A204.1 (cell line): ENCODE results near the gene CNGA2.

ENCODE experiments used
- FAIRE-seq: peaks from 2 replicates; lab custom pipeline; 2012; peaks lifted over from hg19 to GRCh38; lab: Jason Lieb, UNC

CNGA2 gene

DNA sequence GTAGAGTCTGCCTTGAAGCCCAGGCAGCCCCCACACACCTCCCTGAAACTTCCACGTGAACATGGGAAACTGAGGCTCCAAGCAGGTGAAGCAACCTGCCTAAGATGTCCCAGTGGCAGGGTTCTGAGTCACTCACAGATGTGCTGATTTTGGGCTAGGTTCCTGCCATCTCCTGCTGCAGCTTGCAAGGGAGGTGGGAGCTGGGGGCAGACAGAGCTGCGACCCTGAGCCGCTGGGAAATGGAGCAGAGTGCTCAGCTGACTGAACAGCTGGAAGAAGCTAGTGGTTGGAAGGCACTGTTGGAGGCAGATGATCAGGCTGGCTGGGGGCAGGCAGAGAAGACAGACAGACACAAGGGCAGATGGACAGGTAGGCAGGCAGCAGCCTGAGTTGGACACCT is 22.3 kb upstream of the CNGA2 start:
- no peak for FAIRE-seq

- no peak for FAIRE-seq
Measured at GRCh38 chrX:151713849-151714248, 20.7 kb upstream of the CNGA2 start.

DNA sequence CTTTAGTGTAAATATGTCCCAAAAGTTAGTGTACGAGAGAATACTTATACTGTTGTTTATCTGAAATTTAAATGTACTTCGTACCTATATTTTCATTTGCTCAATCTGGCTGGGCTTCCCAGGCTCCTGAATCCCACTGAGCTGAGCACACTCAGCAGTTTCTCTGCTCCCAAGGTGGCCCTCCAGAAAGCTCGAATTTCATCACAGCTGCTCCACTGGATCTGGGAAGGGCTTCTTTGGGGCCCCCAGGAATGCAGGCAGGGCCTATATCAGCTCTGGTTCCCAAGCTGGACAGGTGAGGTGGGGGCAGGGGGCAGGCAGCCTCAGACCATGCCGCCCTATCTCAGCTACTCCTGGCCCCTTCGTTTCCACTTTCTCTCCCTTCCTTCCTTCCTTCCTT is 20.2 kb upstream of the CNGA2 start:
- no peak for FAIRE-seq

- FAIRE-seq: no peak
Measured at GRCh38 chrX:151715752-151716151, 18.8 kb upstream of the CNGA2 start, which contains the start of gene FATE1. Gene FATE1 (plus strand): TSS chrX:151716035. CDS start chrX:151716120, 85 bp downstream.

- FAIRE-seq: no peak
Measured at GRCh38 chrX:151722241-151722846, 12.2 kb upstream of the CNGA2 start.

DNA sequence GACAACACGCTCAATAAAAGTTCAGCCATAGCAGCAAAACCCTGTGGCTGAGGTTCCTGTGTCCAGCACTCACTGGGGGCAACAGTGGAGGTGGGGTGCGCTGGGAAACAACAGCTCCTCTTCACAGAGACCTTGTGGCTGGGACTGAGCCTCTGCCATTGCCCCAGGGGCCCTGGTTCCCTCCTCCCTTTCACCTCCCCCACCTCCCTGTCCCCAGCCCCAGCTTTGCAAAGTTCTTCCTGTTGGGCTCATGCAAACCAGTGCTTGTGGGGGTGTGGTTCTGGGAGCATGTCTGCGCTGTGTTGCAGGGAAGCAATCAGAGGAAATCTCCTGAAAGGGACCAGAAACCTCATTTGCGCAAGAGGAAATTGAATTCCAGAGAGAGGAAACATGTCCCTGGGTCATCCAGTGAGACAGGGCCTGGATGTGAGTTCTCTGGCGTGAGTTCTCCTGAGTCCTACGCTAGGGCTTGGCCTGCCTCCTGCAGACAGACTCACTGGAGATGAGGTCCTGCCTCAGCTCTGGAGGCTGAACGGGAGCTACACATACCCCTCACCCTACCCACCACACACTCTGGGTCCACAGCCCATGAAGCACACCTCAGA is 11.3 kb upstream of the CNGA2 start:
- FAIRE-seq: no peak

DNA sequence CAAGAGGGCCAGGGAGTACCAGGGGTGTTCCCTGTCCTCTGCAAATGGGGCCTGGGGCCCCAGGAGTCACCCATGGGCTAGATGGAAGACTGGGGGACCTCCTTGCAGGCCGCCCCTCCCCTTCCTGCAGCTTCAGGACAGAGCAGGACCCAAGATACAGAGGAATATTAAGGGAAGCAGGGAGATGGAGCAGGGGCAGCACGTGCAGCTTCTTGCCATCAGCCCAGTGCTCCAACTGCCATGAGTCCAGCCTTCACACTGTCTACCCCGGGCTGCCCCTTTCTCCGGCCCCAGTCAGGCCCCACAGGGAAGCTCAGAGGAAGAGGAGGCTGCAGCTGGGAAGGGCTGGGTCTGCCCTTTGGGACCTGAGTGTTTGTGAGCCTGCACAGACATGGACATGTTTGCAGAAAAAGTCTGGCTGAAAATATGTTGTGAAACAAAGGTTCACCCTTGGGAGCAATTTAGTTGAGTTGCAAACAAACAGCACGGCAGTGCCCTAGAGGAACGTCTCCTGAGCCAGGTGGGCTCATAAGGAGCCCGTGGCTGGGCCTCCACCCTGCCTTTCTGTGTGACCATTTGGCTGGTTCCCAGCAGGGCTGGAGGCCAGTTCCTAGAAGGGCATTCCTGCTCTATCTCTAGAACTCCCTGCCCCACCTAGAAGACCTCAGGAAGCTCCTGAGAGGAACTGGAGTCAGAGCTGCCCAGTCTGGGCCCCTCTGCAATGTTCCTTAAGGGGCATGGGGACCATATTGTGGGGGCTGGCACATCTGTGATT is 9.8 kb upstream of the CNGA2 start:
- no peak for FAIRE-seq

- FAIRE-seq: no peak
Measured at GRCh38 chrX:151725338-151725614, 9.3 kb upstream of the CNGA2 start.

DNA sequence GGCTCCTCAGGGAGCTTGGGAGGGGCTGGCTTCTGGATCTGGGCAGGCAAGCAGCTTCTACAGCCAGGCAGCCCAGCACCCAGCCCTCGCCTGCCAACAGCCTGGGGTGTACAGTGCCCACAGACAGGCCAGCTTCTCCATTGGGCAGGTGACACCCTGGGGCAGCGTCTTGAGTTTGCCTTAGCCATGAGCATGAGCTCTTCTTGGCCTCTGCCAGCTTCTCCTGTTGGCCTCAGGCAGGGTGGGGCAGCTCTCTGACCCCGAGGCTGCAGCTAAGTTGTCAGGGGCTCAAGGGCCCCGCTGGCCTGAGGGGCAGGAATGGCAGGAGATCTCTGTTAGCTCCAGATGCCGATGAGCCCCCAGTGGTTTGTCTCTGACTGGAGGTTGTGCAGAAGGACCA is 7.8 kb upstream of the CNGA2 start:
- FAIRE-seq: no peak

- no peak for FAIRE-seq
Measured at GRCh38 chrX:151727346-151727745, 7.2 kb upstream of the CNGA2 start.

- no peak for FAIRE-seq
Measured at GRCh38 chrX:151729056-151729725, 5.4 kb upstream of the CNGA2 start.

GRCh38 chrX:151735219-151735618 is 673 bp downstream of the CNGA2 start:
- FAIRE-seq: no peak

DNA sequence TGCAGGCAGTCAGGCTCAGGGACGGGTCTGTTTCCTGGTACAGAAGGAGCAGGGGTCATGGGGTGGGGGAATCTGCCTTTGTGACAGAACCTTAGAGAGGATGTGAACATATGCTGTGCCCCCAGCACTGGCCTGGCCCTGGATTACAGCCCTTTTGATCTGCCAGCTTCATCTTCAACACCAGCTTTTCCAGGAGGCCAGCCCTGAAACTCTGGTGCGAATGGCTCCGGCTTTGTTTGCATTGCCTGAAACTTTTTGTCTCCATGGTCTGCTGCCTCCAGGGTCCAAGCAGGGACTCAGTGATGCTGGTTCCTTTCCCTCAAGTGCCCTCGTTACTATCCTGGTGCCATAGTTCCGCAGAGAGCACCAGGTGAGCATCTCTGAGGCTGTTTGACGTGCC is 2.1 kb downstream of the CNGA2 start:
- no peak for FAIRE-seq

DNA sequence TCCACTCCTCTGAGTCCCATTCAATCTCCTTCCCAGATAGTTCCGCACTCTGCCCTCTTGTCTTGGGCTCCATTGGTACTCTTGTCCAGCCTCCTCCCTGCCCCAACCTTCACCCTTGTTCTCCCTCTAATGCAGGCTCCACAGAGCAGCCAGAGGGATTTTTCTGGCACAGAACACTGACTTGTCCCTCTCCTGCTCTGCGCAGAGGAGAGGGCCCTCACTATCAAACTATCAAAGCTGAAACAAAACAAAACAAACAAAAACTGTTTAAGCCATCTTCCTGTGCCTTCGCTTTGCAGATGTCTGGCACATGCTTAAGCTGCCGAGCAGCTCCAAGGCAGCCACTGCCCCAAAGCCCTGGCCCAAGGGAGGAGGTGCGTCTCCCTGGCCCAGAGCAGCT is 2.9 kb downstream of the CNGA2 start:
- FAIRE-seq: no peak

DNA sequence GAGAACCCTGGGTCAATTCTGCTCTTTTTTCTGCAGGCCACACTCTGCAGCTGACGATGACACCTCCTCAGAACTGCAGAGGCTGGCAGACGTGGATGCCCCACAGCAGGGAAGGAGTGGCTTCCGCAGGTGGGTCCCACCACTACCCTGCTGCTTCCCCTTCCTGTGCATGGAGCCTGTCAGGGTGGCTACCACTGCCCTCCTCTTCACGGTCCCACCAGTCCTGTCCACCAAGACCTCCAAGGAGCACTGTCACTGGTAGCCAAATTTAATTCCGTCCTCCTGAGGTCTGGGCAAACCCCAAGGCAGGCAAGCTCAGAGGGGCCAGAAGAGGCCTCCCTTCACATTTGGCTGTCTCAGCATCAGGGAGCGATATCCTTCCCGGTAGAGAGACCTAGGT is 4.2 kb downstream of the CNGA2 start:
- no peak for FAIRE-seq

DNA sequence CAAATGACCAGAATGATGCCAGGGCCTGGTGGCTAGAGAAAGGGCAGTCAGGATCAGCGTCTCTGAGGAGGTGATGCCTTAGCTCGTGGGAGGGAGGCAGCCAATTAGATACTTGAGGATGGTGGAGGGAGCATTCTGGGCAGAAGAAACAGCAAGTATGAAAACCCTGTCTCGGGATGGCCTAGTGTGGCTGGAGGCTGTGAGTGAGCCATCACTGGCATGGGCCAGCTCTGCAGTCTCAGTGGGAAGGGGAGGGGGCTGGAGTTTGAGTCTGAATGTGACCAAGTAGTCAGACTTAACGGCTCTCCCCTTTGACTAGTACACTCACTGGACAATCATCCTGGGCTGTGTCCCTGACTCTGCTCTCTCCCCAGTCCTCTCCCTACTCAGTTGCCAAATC is 7.1 kb downstream of the CNGA2 start:
- FAIRE-seq: no peak

DNA sequence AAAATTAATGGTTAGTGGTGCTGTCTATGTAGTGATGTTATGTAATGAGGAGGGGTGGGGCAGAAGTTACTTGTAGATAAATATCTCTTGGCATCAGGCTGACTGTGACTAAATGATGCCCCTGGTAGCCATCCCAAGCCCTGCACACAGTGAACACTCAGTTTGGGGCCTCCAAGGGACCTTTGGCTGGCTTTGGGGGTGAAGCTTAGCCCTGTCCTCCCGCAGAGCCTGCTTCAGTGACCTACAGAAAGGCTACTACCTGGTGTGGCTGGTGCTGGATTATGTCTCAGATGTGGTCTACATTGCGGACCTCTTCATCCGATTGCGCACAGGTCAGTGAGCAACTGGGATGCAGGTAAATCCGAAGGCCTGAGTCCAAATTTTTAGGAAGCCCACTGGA is 7.8 kb downstream of the CNGA2 start:
- FAIRE-seq: no peak

DNA sequence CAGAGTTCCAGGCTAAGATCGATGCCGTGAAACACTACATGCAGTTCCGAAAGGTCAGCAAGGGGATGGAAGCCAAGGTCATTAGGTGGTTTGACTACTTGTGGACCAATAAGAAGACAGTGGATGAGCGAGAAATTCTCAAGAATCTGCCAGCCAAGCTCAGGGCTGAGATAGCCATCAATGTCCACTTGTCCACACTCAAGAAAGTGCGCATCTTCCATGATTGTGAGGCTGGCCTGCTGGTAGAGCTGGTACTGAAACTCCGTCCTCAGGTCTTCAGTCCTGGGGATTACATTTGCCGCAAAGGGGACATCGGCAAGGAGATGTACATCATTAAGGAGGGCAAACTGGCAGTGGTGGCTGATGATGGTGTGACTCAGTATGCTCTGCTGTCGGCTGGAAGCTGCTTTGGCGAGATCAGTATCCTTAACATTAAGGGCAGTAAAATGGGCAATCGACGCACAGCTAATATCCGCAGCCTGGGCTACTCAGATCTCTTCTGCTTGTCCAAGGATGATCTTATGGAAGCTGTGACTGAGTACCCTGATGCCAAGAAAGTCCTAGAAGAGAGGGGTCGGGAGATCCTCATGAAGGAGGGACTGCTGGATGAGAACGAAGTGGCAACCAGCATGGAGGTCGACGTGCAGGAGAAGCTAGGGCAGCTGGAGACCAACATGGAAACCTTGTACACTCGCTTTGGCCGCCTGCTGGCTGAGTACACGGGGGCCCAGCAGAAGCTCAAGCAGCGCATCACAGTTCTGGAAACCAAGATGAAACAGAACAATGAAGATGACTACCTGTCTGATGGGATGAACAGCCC is 9.3 kb downstream of the CNGA2 start:
- no peak for FAIRE-seq

DNA sequence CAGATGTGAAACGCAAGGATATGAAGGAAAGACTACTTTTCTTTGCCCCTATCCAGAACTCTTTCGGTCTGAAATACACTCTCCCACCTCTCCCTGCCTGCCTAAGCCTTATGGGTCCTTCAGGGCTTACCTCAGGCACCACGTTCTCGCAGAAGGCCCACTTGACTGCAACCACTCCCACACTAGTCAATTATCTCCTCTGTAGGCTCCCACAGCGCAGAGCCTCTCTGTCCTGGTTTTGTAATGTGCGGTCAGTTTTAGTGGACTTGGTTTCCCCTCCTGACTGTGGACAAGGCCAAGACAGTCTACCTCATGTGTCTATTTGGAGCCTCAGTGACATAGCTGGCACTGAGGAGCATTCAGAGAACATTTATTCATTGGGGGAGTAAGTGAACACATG is 11.1 kb downstream of the CNGA2 start:
- no peak for FAIRE-seq

- FAIRE-seq: no peak
Measured at GRCh38 chrX:151746502-151746901, 12.0 kb downstream of the CNGA2 start.

GRCh38 chrX:151750511-151750910 is 16.0 kb downstream of the CNGA2 start:
- no peak for FAIRE-seq

DNA sequence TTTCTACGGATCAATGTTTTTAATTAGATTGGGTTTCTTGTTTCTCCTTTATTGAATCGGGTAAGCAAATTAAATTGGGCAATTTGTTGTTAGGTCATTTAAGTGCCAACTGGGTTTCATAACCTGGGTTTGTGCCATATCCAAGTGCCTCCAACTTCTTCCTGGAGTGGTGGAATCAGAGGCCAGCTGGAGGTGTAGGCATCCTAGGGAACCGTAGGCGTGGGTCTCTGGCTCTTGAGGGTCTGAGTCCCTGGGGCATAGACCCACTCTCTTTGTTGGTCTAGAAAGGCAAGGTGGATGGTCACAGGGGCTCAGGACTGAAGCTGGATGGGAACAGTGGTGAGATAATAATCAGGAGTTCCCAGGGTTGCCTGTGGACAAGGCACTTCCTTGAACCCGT is 18.3 kb downstream of the CNGA2 start:
- FAIRE-seq: no peak
